Activated naive CD4-positive, alpha-beta T cell treated with anti-CD3 and anti-CD28 coated beads, Interleukin-2, amount 50 U/mL, for 72 hours (primary cell): ENCODE measurements around the gene HES5. TPM values are rescaled to one million over a fixed set of nuclear protein-coding genes. Genes with fewer than 3 reads are reported as not detected.

ENCODE experiments used
- ATAC-seq, 2 donors: fragments of 150-1000 bp; cut with Tn5 transposase; 2 replicates each; pipeline ENCODE4 v1.10.0; 2021; ENCODE audit warnings: mild to moderate bottlenecking in 2 of 2, moderate library complexity in 2 of 2
- DNase-seq, 2 donors: peaks; one replicate each; pipeline ENCODE4 v3.0.0; 2021 to 2022; ENCODE audit warnings: low spot score in 2 of 2
- H3K27ac Mint-ChIP-seq, 2 donors: one replicate each; pipeline ENCODE4 v1.8.0; 2022; ENCODE audit warnings: mild to moderate bottlenecking in 2 of 2, mixed read lengths in 2 of 2
- H3K36me3 Mint-ChIP-seq, 2 donors: one replicate each; pipeline ENCODE4 v1.8.0; 2022; ENCODE audit warnings: mixed read lengths in 2 of 2
- H3K9me3 Mint-ChIP-seq, 2 donors: one replicate each; pipeline ENCODE4 v1.8.0; 2022; ENCODE audit warnings: mixed read lengths in 2 of 2
- total RNA-seq, 2 donors: library from RNA; stranded (reverse); gene quantifications; one replicate each; pipeline ENCODE4 v1.2.3, GENCODE V29; 2022

HES5 gene
- total RNA-seq, 2 donors from 2014 or later: 0.19 TPM; not detected in 1

- H3K36me3 Mint-ChIP-seq: no peaks in the 10 kb centered on the region
- no peak for ATAC-seq
- no peak for DNase-seq
- H3K27ac Mint-ChIP-seq: peak overlapping the region in 1 of 2 donors; percentile 78
- no peaks in the 10 kb centered on the region for H3K9me3 Mint-ChIP-seq
These were observed 34.1 kb upstream of the HES5 start for GRCh38 chr1:2564006-2564814.

GRCh38 chr1:2563205-2563604, 33.1 kb upstream of the HES5 start:
- no peaks in the 10 kb centered on the region for H3K9me3 Mint-ChIP-seq
- ATAC-seq (no peak), DNase-seq (no peak)
- peak overlapping the region in 1 of 2 donors; percentile 78 for H3K27ac Mint-ChIP-seq
- H3K36me3 Mint-ChIP-seq: no peaks in the 10 kb centered on the region

- peak in 1 of 2 donors; percentile 50 for DNase-seq
- Mint-ChIP-seq H3K9me3 (no peaks in the 10 kb centered on the region), H3K36me3 (no peaks in the 10 kb centered on the region), H3K27ac (peak overlapping the region in 1 of 2 donors; percentile 69)
- peak; percentile 26 to 67 for ATAC-seq
These were observed 32.1 kb upstream of the HES5 start for GRCh38 chr1:2561898-2562895.

GRCh38 chr1:2561446-2561845, 31.4 kb upstream of the HES5 start:
- no peak for DNase-seq
- peak overlapping the region; percentile 31 to 69 for H3K27ac Mint-ChIP-seq
- peaks cover 5 to 7% of the 10 kb centered on the region in 2 donors for H3K36me3 Mint-ChIP-seq
- no peak for ATAC-seq
- no peaks in the 10 kb centered on the region for H3K9me3 Mint-ChIP-seq

GRCh38 chr1:2560299-2561073, 30.4 kb upstream of the HES5 start:
- peak overlapping the region in 1 of 2 donors; percentile 44 for H3K27ac Mint-ChIP-seq
- H3K36me3 Mint-ChIP-seq: peaks cover 7 to 12% of the 10 kb centered on the region in 2 donors
- DNase-seq: no peak
- ATAC-seq: no peak
- no peaks in the 10 kb centered on the region for H3K9me3 Mint-ChIP-seq

GRCh38 chr1:2559509-2560298, 29.6 kb upstream of the HES5 start:
- H3K36me3 Mint-ChIP-seq: peaks cover 7 to 12% of the 10 kb centered on the region in 2 donors
- ATAC-seq: no peak
- no peak overlapping the region for H3K27ac Mint-ChIP-seq
- H3K9me3 Mint-ChIP-seq: no peaks in the 10 kb centered on the region
- DNase-seq: no peak

- no peaks in the 10 kb centered on the region for H3K9me3 Mint-ChIP-seq
- H3K36me3 Mint-ChIP-seq: peaks cover 7 to 12% of the 10 kb centered on the region in 2 donors
- H3K27ac Mint-ChIP-seq: peak overlapping the region; percentile 86 to 97
These were observed 28.8 kb upstream of the HES5 start for GRCh38 chr1:2558861-2559260.

GRCh38 chr1:2558420-2558819, 28.4 kb upstream of the HES5 start:
- no peak for ATAC-seq

More at GRCh38 chr1:2558861-2559260, 28.8 kb upstream of the HES5 start:
- no peak for DNase-seq
- ATAC-seq: no peak

GRCh38 chr1:2557482-2558400, 27.7 kb upstream of the HES5 start:
- Mint-ChIP-seq H3K36me3 (peaks cover 7 to 12% of the 10 kb centered on the region in 2 donors), H3K9me3 (no peaks in the 10 kb centered on the region), H3K27ac (peak overlapping the region; percentile 77 to 97)
- DNase-seq: no peak
- ATAC-seq: no peak

More at GRCh38 chr1:2558420-2558819, 28.4 kb upstream of the HES5 start:
- Mint-ChIP-seq H3K36me3 (peaks cover 7 to 12% of the 10 kb centered on the region in 2 donors), H3K9me3 (no peaks in the 10 kb centered on the region), H3K27ac (peak overlapping the region; percentile 86 to 97)
- no peak for DNase-seq

- H3K9me3 Mint-ChIP-seq: no peaks in the 10 kb centered on the region
- peaks cover 7 to 12% of the 10 kb centered on the region in 2 donors for H3K36me3 Mint-ChIP-seq
- DNase-seq (peak in 1 of 2 donors; percentile 78), ATAC-seq (peak; percentile 1 to 19)
- peak overlapping the region; percentile 96 to 97 for H3K27ac Mint-ChIP-seq
These were observed 26.8 kb upstream of the HES5 start for GRCh38 chr1:2556678-2557481.

GRCh38 chr1:2556277-2556677, 26.2 kb upstream of the HES5 start, which contains the start of gene TNFRSF14:
Gene TNFRSF14, plus strand, starts transcription at chr1:2556371. Its CDS starts 294 bp downstream, at chr1:2556665.
- Mint-ChIP-seq H3K27ac (peak within 1 kb of the TSS; percentile 96 to 97), H3K36me3 (peaks cover 7 to 12% of the 10 kb centered on the region in 2 donors), H3K9me3 (no peaks in the 10 kb centered on the region)
- ATAC-seq (peak; percentile 56 to 72), DNase-seq (peak in 1 of 2 donors; percentile 54)

- peak; percentile 75 for ATAC-seq
- Mint-ChIP-seq H3K9me3 (no peaks in the 10 kb centered on the region), H3K27ac (peak overlapping the region; percentile 96 to 97), H3K36me3 (peaks cover 7 to 12% of the 10 kb centered on the region in 2 donors)
- peak; percentile 70 to 91 for DNase-seq
These were observed 25.7 kb upstream of the HES5 start for GRCh38 chr1:2555634-2556276.

- peak in 1 of 2 donors; percentile 35 for ATAC-seq
- peak in 1 of 2 donors; percentile 49 for DNase-seq
- peaks cover 7 to 12% of the 10 kb centered on the region in 2 donors for H3K36me3 Mint-ChIP-seq
- no peaks in the 10 kb centered on the region for H3K9me3 Mint-ChIP-seq
- H3K27ac Mint-ChIP-seq: peak overlapping the region; percentile 87 to 97
These were observed 24.7 kb upstream of the HES5 start for GRCh38 chr1:2554621-2555387.
